Sciatic nerve (tissue), 2 donors: ENCODE results near the gene QRICH2. TPM values are rescaled to one million over a fixed set of nuclear protein-coding genes. Genes with fewer than 3 reads are reported as not detected.
A peak's percentile ranks its signal among the peaks of the same experiment; 100 is the strongest.
"Not testable (repeated sequence)": the region's sequence is repeated elsewhere in the genome, so short reads cannot be mapped to it uniquely, and the experiment has no call there.

ENCODE experiments used
- ATAC-seq: fragments of 200-7000 bp; cut with Tn5 transposase; one replicate; pipeline ENCODE4 v1.9.1; 2020; ENCODE audit warnings: mild to moderate bottlenecking, moderate library complexity
- DNase-seq: peaks from one replicate; pipeline ENCODE4 v3.0.0-alpha.2; 2020; ENCODE audit warnings: low spot score
- intact Hi-C: fragments of 100-400 bp; cut with DNase I; formaldehyde crosslinking; loops from one replicate; pipeline ENCODE4 v1.14.2; 2022
- total RNA-seq: library from RNA; stranded (reverse); fragmentation: NEBNext Ultra II Directional; extraction: Animal tissue kit (Norgen Biotek cat#: 25700); gene quantifications from one replicate; pipeline ENCODE4 v1.2.1, GENCODE V29; 2021
- donor health status: DM: no; HTN: no; CAD: no.
- donor health status: DM: no; HTN: no; CAD: no.

The QRICH2 gene
- total RNA-seq = 4.1 TPM

GRCh38 chr17:76307966-76308338 lies at the start of gene QRICH2:
Gene QRICH2 (minus strand): TSS chr17:76308276. CDS start chr17:76307998, 278 bp downstream.
- intact Hi-C loops = no loop called here
- no peak for DNase-seq
- ATAC-seq = no peak

- intact Hi-C loops = no loop called here
- ATAC-seq = no peak
- DNase-seq = no peak
These were observed 49.6 kb upstream of the QRICH2 start for GRCh38 chr17:76357597-76358158.

GRCh38 chr17:76356803-76357456 lies 48.9 kb upstream of the QRICH2 start:
- intact Hi-C loops = no loop called here
- ATAC-seq = no peak
- no peak for DNase-seq

GRCh38 chr17:76354747-76355310 lies 46.8 kb upstream of the QRICH2 start:
- intact Hi-C loops = no loop called here

GRCh38 chr17:76354317-76354729 lies 46.2 kb upstream of the QRICH2 start:
- intact Hi-C loops = no loop called here
- DNase-seq = no peak
- no peak for ATAC-seq

More at GRCh38 chr17:76354747-76355310, 46.8 kb upstream of the QRICH2 start:
- ATAC-seq (no peak), DNase-seq (no peak)

GRCh38 chr17:76353599-76354316 lies 45.7 kb upstream of the QRICH2 start, which contains the start of gene PRPSAP1:
Gene PRPSAP1 (minus strand): TSS chr17:76353916. CDS start chr17:76353703, 213 bp downstream.
- ATAC-seq (peak; percentile 98), DNase-seq (peak; percentile 90)
- intact Hi-C loops = no loop called here

GRCh38 chr17:76353004-76353598 lies 45.0 kb upstream of the QRICH2 start:
- ATAC-seq (peak; percentile 7), DNase-seq (peak; percentile 62)
- intact Hi-C loops = no loop called here

- DNase-seq (no peak), ATAC-seq (no peak)
- intact Hi-C loops = no loop called here
These were observed 43.5 kb upstream of the QRICH2 start for GRCh38 chr17:76351526-76352071.

GRCh38 chr17:76350463-76350862 lies 42.4 kb upstream of the QRICH2 start:
- no peak for ATAC-seq
- intact Hi-C loops = no loop called here

GRCh38 chr17:76346936-76347335 lies 38.9 kb upstream of the QRICH2 start:
- DNase-seq, ATAC-seq, intact Hi-C loops: not testable (repeated sequence)

More at GRCh38 chr17:76350463-76350862, 42.4 kb upstream of the QRICH2 start:
- DNase-seq = no peak

GRCh38 chr17:76345377-76345974 lies 37.4 kb upstream of the QRICH2 start:
- no peak for DNase-seq
- intact Hi-C loops = no loop called here
- no peak for ATAC-seq

- ATAC-seq (no peak), DNase-seq (no peak)
- intact Hi-C loops = no loop called here
These were observed 35.0 kb upstream of the QRICH2 start for GRCh38 chr17:76343106-76343505.

- no peak for DNase-seq
- intact Hi-C loops = no loop called here
- ATAC-seq = no peak
These were observed 33.2 kb upstream of the QRICH2 start for GRCh38 chr17:76341301-76341700.

- intact Hi-C loops = no loop called here
- no peak for ATAC-seq
- DNase-seq = no peak
These were observed 29.3 kb upstream of the QRICH2 start for GRCh38 chr17:76337413-76337777.

GRCh38 chr17:76336756-76337412 lies 28.8 kb upstream of the QRICH2 start:
- intact Hi-C loops = no loop called here
- DNase-seq (no peak), ATAC-seq (no peak)

GRCh38 chr17:76335716-76336381 lies 27.8 kb upstream of the QRICH2 start:
- no peak for DNase-seq
- ATAC-seq = no peak
- intact Hi-C loops = no loop called here

GRCh38 chr17:76333673-76334505 lies 25.8 kb upstream of the QRICH2 start:
- ATAC-seq (no peak), DNase-seq (no peak)
- intact Hi-C loops = no loop called here
